ENCODE measurements around the gene C2.
"Not testable (repeated sequence)": the region's sequence is repeated elsewhere in the genome, so short reads cannot be mapped to it uniquely, and the experiment has no call there.

The C2 gene

DNA sequence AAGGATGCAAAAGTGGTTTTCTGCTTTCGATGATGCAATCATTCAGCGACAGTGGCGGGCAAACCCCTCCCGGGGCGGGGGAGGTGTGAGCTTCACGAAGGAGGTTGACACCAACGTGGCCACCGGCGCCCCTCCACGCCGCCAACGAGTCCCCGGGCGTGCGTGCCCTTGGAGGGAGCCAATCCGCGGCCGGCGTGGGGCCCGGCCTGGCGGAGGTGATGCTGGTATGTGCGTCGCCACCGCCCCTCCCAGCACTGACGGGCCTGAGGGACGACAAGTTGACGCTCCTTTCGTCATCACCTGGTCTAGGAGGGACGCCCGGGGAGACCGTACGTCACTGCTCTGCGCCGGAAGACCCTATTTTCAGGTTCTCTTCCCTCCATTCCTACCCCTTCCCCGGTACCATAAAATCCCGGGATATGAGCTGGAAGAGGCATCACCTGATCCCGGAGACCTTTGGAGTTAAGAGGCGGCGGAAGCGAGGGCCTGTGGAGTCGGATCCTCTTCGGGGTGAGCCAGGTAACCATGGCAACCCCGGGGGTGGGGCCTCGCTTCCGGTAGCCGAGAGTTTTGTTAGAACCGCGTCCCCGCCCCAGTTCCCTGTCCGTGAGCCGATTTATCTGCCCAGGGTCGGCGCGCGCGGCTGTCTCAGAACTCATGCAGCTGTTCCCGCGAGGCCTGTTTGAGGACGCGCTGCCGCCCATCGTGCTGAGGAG is 44.6 kb downstream of the C2 start, which contains the start of gene DXO:
Gene DXO, minus strand, starts transcription at position 146 of the 716 bp plus-strand sequence. CDS start 463 bp downstream, outside the sequence.
- Histone ChIP-seq H3K4me3 (ENCODE audit: low read depth in 1 of 2, low read length in 1 of 2) (peak within 1 kb of the TSS; percentile 81 to 93), H3K4me1 (ENCODE audit: control insufficient read depth in 1 of 2, insufficient read depth in 1 of 2, low read depth in 1 of 2, low read length in 1 of 2) (peaks cover 19 to 29% of the 10 kb centered on the region in 2 experiments), H3K36me3 (peaks cover 36% of the 10 kb centered on the region), H3K27ac (peak within 1 kb of the TSS; percentile 100), H3K9me3 (no peaks in the 10 kb centered on the region), H3K27me3 (no peaks in the 10 kb centered on the region)
- TF ChIP-seq CTCF (IDR thresholded peaks at IDR 0.05), result peak; percentile 29

- Histone ChIP-seq H3K4me3 (ENCODE audit: low read depth in 1 of 2, low read length in 1 of 2) (peak overlapping the region; percentile 81 to 93), H3K4me1 (ENCODE audit: control insufficient read depth in 1 of 2, insufficient read depth in 1 of 2, low read depth in 1 of 2, low read length in 1 of 2) (peaks cover 19 to 29% of the 10 kb centered on the region in 2 experiments), H3K36me3 (peaks cover 29% of the 10 kb centered on the region), H3K9me3 (no peaks in the 10 kb centered on the region), H3K27ac (peak overlapping the region; percentile 100), H3K27me3 (no peaks in the 10 kb centered on the region)
- no peak for TF ChIP-seq CTCF (IDR thresholded peaks at IDR 0.05)
Observed at GRCh38 chr6:31972709-31973350, 45.3 kb downstream of the C2 start.

DNA sequence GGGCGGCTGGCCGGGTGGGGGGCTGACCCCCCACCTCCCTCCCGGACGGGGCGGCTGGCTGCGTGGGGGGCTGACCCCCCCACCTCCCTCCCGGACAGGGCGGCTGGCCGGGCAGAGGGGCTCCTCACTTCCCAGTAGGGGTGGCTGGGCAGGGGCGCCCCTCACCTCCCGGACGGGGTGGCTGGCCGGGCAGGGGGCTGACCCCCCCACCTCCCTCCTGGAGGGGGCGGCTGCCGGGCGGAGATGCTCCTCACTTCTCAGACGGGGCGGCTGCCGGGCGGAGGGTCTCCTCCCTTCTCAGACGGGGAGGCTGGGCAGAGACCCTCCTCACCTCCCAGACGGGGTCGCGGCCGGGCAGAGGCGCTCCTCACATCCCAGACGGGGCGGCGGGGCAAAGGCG is 48.5 kb downstream of the C2 start:
- H3K9me3 ChIP-seq; H3K27ac ChIP-seq; H3K27me3 ChIP-seq; H3K4me3 ChIP-seq (ENCODE audit: low read depth in 1 of 2, low read length in 1 of 2): not testable (repeated sequence)
- peaks cover 16 to 23% of the 10 kb centered on the region in 2 experiments for H3K4me1 ChIP-seq (ENCODE audit: control insufficient read depth in 1 of 2, insufficient read depth in 1 of 2, low read depth in 1 of 2, low read length in 1 of 2)
- H3K36me3 ChIP-seq, result peaks cover 15% of the 10 kb centered on the region

DNA sequence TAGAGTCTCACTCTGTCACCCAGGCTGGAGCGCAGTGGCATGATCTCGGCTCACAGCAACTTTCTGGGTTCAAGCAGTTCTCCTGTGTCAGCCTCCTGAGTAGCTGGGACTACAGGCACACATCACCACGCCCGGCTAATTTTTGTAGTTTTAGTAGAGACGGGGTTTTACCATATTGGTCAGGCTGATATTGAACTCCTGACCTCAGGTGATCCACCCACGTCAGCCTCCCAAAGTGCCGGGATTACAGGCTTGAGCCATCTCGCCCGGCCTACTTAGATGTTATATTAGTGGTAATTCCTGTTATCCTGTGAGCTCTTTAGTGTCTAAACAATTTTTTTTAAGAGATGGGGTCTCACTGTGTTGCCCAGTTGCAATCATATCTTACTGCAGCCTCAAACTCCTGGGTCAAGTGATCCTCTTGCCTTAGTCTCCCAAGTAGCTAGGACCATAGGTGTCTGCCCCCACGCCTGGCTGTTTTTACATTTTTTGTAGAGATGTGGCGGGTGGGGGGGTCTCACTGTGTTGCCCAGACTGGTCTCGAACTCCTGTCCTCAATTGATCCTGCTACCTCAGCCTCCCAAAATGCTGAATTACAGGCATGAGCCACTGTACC is 50.4 kb downstream of the C2 start:
- Histone ChIP-seq H3K9me3 (no peaks in the 10 kb centered on the region), H3K4me1 (ENCODE audit: control insufficient read depth in 1 of 2, insufficient read depth in 1 of 2, low read depth in 1 of 2, low read length in 1 of 2) (peaks cover 6 to 7% of the 10 kb centered on the region in 2 experiments), H3K27ac (no peak overlapping the region), H3K4me3 (ENCODE audit: low read depth in 1 of 2, low read length in 1 of 2) (no peak overlapping the region), H3K27me3 (no peaks in the 10 kb centered on the region), H3K36me3 (peaks cover 15% of the 10 kb centered on the region)
- no peak for TF ChIP-seq CTCF (IDR thresholded peaks at IDR 0.05)

DNA sequence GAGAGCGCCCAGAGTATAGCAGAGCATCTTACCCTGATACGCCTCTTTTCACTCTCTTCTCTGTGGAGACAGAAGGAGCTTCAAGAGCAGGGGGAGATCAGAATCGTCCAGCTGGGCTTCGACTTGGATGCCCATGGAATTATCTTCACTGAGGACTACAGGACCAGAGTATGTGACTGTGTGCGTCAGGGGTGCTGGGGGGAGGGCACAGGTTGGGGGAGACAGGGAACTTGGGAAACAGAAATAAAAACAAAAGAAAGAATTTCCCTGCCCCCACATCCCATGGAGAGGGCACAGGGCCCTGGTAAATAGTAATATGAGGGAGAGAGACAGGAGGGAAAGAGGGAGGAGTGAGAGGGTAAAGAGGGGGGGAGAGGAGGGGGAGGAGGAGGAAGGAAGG is 51.3 kb downstream of the C2 start:
- TF ChIP-seq CTCF (IDR thresholded peaks at IDR 0.05), result no peak
- no peak overlapping the region for H3K27ac ChIP-seq
- H3K4me1 ChIP-seq (ENCODE audit: control insufficient read depth in 1 of 2, insufficient read depth in 1 of 2, low read depth in 1 of 2, low read length in 1 of 2), result no peaks in the 10 kb centered on the region

More for the DNA sequence above, 51.3 kb downstream of the C2 start:
- no peaks in the 10 kb centered on the region for H3K27me3 ChIP-seq
- no peaks in the 10 kb centered on the region for H3K9me3 ChIP-seq
- H3K4me3 ChIP-seq (ENCODE audit: low read depth in 1 of 2, low read length in 1 of 2), result no peak overlapping the region
- H3K36me3 ChIP-seq, result peaks cover 15% of the 10 kb centered on the region

Data from neutrophil (primary cell).